ENCODE measurements around the gene DMD. TPM values are rescaled to one million over a fixed set of nuclear protein-coding genes. Genes with fewer than 3 reads are reported as not detected.
"Not testable (repeated sequence)": the region's sequence is repeated elsewhere in the genome, so short reads cannot be mapped to it uniquely, and the experiment has no call there.

Gene DMD
- total and polyA plus RNA-seq, 2 donors: 48.8 to 257 TPM

DNA sequence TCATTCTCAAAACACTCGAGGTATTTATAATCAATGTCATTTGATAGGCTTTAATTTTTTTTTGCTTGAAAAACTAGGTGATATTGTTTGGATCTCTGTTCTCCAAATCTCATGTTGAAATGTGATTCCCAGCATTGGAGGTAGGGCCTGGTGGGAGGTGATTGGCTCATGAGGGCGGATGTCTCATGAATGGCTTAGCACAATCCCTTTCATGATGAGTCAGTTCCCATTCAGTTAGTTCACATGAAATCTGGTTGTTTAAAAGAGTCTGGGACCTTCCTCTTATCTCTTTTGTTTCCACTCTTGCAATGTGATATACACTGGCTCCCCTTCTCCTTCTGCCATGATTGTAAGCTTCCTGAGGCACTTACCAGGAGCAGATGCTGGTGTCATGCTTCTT, 638.7 kb downstream of the DMD start:
- Histone ChIP-seq H3K36me3 (ENCODE audit: insufficient read depth) (no peaks in the 10 kb centered on the region), H3K27ac (ENCODE audit: low read depth) (no peak overlapping the region), H3K4me3 (ENCODE audit: low read depth, low read length) (no peak overlapping the region), H3K4me1 (ENCODE audit: insufficient read depth) (no peaks in the 10 kb centered on the region)
- no peak for DNase-seq (ENCODE audit: extremely low spot score)
- WGBS: 81% methylated on average over 2 of the region's 2 CpGs

GRCh38 chrX:32571579-32571978, 639.8 kb downstream of the DMD start:
- WGBS: 47% methylated on average over 2 of the region's 2 CpGs
- no peaks in the 10 kb centered on the region for H3K4me1 ChIP-seq (ENCODE audit: insufficient read depth)
- no peak for DNase-seq (ENCODE audit: extremely low spot score)
- no peak overlapping the region for H3K4me3 ChIP-seq (ENCODE audit: low read depth, low read length)
- H3K36me3 ChIP-seq (ENCODE audit: insufficient read depth): no peaks in the 10 kb centered on the region
- H3K27ac ChIP-seq (ENCODE audit: low read depth): no peak overlapping the region

DNA sequence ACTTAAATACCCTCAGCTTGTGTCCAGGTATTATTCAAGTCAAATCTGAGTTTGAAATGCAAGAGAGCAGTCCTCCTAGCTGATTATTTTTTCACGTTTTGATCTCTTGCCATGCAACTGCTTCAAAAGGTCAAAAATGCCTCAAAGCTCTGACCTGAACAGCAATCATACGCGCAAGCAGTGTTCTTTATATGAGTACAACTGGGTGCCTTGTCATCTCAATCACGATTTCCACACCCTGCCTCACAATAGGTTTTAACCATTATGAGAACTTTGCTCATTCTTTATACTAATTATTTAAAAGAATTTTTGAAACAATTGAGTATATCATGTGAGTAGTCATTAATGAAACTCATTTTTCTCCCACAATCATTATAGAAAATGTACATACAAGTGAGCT, 649.1 kb downstream of the DMD start:
- no peak for DNase-seq (ENCODE audit: extremely low spot score)
- Histone ChIP-seq H3K4me3 (ENCODE audit: low read depth, low read length) (no peak overlapping the region), H3K4me1 (ENCODE audit: insufficient read depth) (no peaks in the 10 kb centered on the region), H3K27ac (ENCODE audit: low read depth) (no peak overlapping the region), H3K36me3 (ENCODE audit: insufficient read depth) (no peaks in the 10 kb centered on the region)
- 86% methylated on average over 4 of the region's 4 CpGs for WGBS

DNA sequence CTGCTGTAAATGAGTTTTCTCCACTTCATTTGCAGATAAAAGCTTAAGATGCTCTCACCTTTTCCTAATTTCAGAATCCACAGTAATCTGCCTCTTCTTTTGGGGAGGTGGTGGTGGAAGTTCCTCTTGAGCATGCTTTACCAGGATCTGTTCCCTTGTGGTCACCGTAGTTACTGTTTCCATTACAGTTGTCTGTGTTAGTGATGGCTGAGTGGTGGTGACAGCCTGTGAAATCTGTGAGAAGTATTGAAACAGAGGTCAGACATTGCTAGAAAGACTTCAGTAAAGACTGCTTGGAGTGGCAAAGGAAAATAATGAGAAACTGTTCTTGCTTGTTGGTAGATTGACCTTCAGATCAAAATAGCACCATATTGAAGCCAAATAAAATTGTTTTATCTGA, 666.2 kb downstream of the DMD start:
- WGBS: 64% methylated on average over 1 of the region's 1 CpG
- DNase-seq (ENCODE audit: extremely low spot score): no peak
- Histone ChIP-seq H3K4me3 (ENCODE audit: low read depth, low read length) (no peak overlapping the region), H3K27ac (ENCODE audit: low read depth) (no peak overlapping the region), H3K36me3 (ENCODE audit: insufficient read depth) (no peaks in the 10 kb centered on the region), H3K4me1 (ENCODE audit: insufficient read depth) (no peaks in the 10 kb centered on the region)

GRCh38 chrX:32538554-32538953, 672.8 kb downstream of the DMD start:
- WGBS: 91% methylated on average over 8 of the region's 8 CpGs

GRCh38 chrX:32533848-32534247, 677.5 kb downstream of the DMD start:
- Histone ChIP-seq H3K4me1 (ENCODE audit: insufficient read depth) (no peaks in the 10 kb centered on the region), H3K27ac (ENCODE audit: low read depth) (no peak overlapping the region), H3K4me3 (ENCODE audit: low read depth, low read length) (no peak overlapping the region), H3K36me3 (ENCODE audit: insufficient read depth) (no peaks in the 10 kb centered on the region)
- WGBS: 95% methylated on average over 4 of the region's 4 CpGs
- DNase-seq (ENCODE audit: extremely low spot score): no peak

More at GRCh38 chrX:32538554-32538953, 672.8 kb downstream of the DMD start:
- no peaks in the 10 kb centered on the region for H3K36me3 ChIP-seq (ENCODE audit: insufficient read depth)
- no peaks in the 10 kb centered on the region for H3K4me1 ChIP-seq (ENCODE audit: insufficient read depth)
- H3K4me3 ChIP-seq (ENCODE audit: low read depth, low read length): no peak overlapping the region
- H3K27ac ChIP-seq (ENCODE audit: low read depth): no peak overlapping the region
- no peak for DNase-seq (ENCODE audit: extremely low spot score)

GRCh38 chrX:32532262-32532661, 679.1 kb downstream of the DMD start:
- Histone ChIP-seq H3K4me3 (ENCODE audit: low read depth, low read length) (no peak overlapping the region), H3K4me1 (ENCODE audit: insufficient read depth) (no peaks in the 10 kb centered on the region), H3K36me3 (ENCODE audit: insufficient read depth) (no peaks in the 10 kb centered on the region), H3K27ac (ENCODE audit: low read depth) (no peak overlapping the region)
- DNase-seq (ENCODE audit: extremely low spot score): no peak
- WGBS: 91% methylated on average over 4 of the region's 4 CpGs

GRCh38 chrX:32530802-32531403, 680.4 kb downstream of the DMD start:
- WGBS: 1% methylated on average over 3 of the region's 3 CpGs
- H3K27ac ChIP-seq (ENCODE audit: low read depth): no peak overlapping the region
- no peaks in the 10 kb centered on the region for H3K4me1 ChIP-seq (ENCODE audit: insufficient read depth)
- no peak overlapping the region for H3K4me3 ChIP-seq (ENCODE audit: low read depth, low read length)
- peak; percentile 7 for DNase-seq (ENCODE audit: extremely low spot score)
- H3K36me3 ChIP-seq (ENCODE audit: insufficient read depth): no peaks in the 10 kb centered on the region

DNA sequence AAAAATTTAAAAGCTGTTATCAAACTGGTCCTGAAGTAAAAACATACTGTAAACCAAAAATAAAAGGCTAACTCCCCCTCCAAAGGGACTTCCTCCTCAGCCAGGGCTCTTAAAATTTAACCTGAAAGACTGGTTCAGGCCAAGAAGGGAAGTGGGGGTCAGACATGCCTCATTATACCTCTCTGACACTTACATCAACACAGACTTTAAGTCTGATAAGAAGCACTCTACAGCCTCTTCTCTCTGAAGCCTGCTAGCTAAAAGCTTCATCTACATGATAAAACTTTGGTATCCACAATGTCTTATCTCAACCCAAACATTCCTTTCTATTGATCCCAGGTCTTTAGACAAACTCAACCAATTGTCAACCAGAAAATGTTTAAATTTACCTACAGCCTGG, 682.9 kb downstream of the DMD start:
- not testable (repeated sequence) for H3K4me3 ChIP-seq (ENCODE audit: low read depth, low read length); H3K36me3 ChIP-seq (ENCODE audit: insufficient read depth); DNase-seq (ENCODE audit: extremely low spot score); H3K27ac ChIP-seq (ENCODE audit: low read depth); H3K4me1 ChIP-seq (ENCODE audit: insufficient read depth)

GRCh38 chrX:32525234-32525633, 686.1 kb downstream of the DMD start:
- H3K36me3 ChIP-seq (ENCODE audit: insufficient read depth): no peaks in the 10 kb centered on the region
- H3K27ac ChIP-seq (ENCODE audit: low read depth): no peak overlapping the region
- H3K4me1 ChIP-seq (ENCODE audit: insufficient read depth): no peaks in the 10 kb centered on the region
- WGBS: 68% methylated on average over 5 of the region's 5 CpGs
- no peak for DNase-seq (ENCODE audit: extremely low spot score)
- H3K4me3 ChIP-seq (ENCODE audit: low read depth, low read length): no peak overlapping the region

- Histone ChIP-seq H3K4me1 (ENCODE audit: insufficient read depth) (no peaks in the 10 kb centered on the region), H3K4me3 (ENCODE audit: low read depth, low read length) (no peak overlapping the region), H3K27ac (ENCODE audit: low read depth) (no peak overlapping the region), H3K36me3 (ENCODE audit: insufficient read depth) (no peaks in the 10 kb centered on the region)
- no peak for DNase-seq (ENCODE audit: extremely low spot score)
- WGBS: 73% methylated on average over 2 of the region's 2 CpGs
Observed at GRCh38 chrX:32524385-32524784, 687.0 kb downstream of the DMD start.

DNA sequence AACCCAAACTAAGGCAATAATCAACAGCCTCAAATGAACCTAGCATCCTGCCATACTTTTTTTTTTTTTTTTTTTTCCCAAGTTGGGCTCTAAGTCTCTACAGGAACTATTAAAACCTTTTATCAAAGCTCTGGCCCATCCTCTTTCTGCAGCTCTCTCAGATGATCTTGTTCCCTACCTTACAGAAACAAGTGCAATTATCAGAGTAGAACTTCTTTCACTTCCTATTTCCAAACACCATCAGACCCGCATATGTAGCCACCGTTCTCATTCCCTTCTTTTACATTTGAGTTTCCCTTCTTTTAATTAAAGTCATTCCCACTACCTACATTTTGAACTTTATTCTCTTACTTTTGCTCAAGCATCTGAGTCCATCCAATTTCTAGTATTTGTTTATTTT, 690.6 kb downstream of the DMD start:
- 100% methylated on average over 2 of the region's 2 CpGs for WGBS

DNA sequence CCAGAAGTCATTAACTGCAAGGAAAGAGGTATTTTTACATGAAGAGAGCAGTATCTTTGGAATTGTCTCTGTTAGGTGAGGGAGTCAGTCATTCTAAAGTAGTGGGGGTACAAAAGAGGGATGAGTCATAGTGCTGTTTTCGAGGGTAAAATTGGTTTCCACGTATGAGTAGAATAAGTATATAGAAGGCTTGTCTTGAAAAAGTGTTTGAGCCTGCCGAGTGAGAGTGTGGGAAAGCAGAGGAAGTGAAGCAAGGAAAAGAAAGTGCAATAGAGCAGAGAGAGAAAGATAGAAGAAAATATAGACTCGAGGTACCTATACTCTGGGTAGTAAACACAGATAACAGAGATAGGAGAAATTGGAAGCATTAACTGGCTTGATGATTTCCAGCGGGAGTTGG, 696.4 kb downstream of the DMD start:
- H3K36me3 ChIP-seq (ENCODE audit: insufficient read depth): no peaks in the 10 kb centered on the region
- no peaks in the 10 kb centered on the region for H3K4me1 ChIP-seq (ENCODE audit: insufficient read depth)
- WGBS: 77% methylated on average over 5 of the region's 5 CpGs
- no peak overlapping the region for H3K4me3 ChIP-seq (ENCODE audit: low read depth, low read length)
- no peak for DNase-seq (ENCODE audit: extremely low spot score)
- no peak overlapping the region for H3K27ac ChIP-seq (ENCODE audit: low read depth)

More for the DNA sequence above, 690.6 kb downstream of the DMD start:
- H3K36me3 ChIP-seq (ENCODE audit: insufficient read depth): no peaks in the 10 kb centered on the region
- H3K4me1 ChIP-seq (ENCODE audit: insufficient read depth): no peaks in the 10 kb centered on the region
- H3K4me3 ChIP-seq (ENCODE audit: low read depth, low read length): no peak overlapping the region
- no peak overlapping the region for H3K27ac ChIP-seq (ENCODE audit: low read depth)
- no peak for DNase-seq (ENCODE audit: extremely low spot score)

- no peaks in the 10 kb centered on the region for H3K4me1 ChIP-seq (ENCODE audit: insufficient read depth)
- DNase-seq (ENCODE audit: extremely low spot score): no peak
- no peaks in the 10 kb centered on the region for H3K36me3 ChIP-seq (ENCODE audit: insufficient read depth)
- WGBS: 59% methylated on average over 3 of the region's 3 CpGs
- H3K4me3 ChIP-seq (ENCODE audit: low read depth, low read length): no peak overlapping the region
- H3K27ac ChIP-seq (ENCODE audit: low read depth): no peak overlapping the region
Observed at GRCh38 chrX:32501606-32502005, 709.7 kb downstream of the DMD start.

GRCh38 chrX:32496671-32497070, 714.7 kb downstream of the DMD start:
- 88% methylated on average over 6 of the region's 6 CpGs for WGBS
- Histone ChIP-seq H3K4me3 (ENCODE audit: low read depth, low read length) (no peak overlapping the region), H3K4me1 (ENCODE audit: insufficient read depth) (no peaks in the 10 kb centered on the region), H3K27ac (ENCODE audit: low read depth) (no peak overlapping the region), H3K36me3 (ENCODE audit: insufficient read depth) (no peaks in the 10 kb centered on the region)
- DNase-seq (ENCODE audit: extremely low spot score): no peak

Measured in urinary bladder (tissue), 4 donors.